Transverse colon (tissue), 4 donors: ENCODE measurements around the gene FAAH.

Experiments used
- EP300 ChIP-seq: sonication (generic); formaldehyde crosslinking; IDR thresholded peaks from one replicate; pipeline ENCODE4 v1.6.1; 2017; ENCODE audit warnings: antibody characterized with exemption, low read depth
- POLR2A ChIP-seq: fragments of 450-650 bp; IDR thresholded peaks from one replicate; pipeline ENCODE4 v1.6.1; 2016; ENCODE audit warnings: antibody characterized with exemption, mild to moderate bottlenecking, moderate library complexity
- POLR2AphosphoS5 ChIP-seq, 3 donors: sonication (generic); formaldehyde crosslinking; IDR thresholded peaks; one replicate each; pipeline ENCODE4 v1.6.1; 2016; ENCODE audit warnings: antibody characterized with exemption in 3 of 3
- TF ChIP-seq, protein P1 (sequence below), 5 experiments: fragments of 200-600 bp in 3 of 5; fragments of 450-650 bp in 2 of 5; sonication (generic) in 3 of 5; IDR thresholded peaks; 1 replicate in 2 of 5; 2 replicates in 3 of 5; pipeline ENCODE4 v1.5.1; 2016 to 2017; ENCODE audit warnings: antibody characterized with exemption in 5 of 5, inconsistent platforms in 3 of 5, mild to moderate bottlenecking in 2 of 5, moderate library complexity in 1 of 5

- TF ChIP-seq POLR2AphosphoS5 (IDR thresholded peaks at IDR 0.05): no peak
- TF ChIP-seq, protein P1, sequence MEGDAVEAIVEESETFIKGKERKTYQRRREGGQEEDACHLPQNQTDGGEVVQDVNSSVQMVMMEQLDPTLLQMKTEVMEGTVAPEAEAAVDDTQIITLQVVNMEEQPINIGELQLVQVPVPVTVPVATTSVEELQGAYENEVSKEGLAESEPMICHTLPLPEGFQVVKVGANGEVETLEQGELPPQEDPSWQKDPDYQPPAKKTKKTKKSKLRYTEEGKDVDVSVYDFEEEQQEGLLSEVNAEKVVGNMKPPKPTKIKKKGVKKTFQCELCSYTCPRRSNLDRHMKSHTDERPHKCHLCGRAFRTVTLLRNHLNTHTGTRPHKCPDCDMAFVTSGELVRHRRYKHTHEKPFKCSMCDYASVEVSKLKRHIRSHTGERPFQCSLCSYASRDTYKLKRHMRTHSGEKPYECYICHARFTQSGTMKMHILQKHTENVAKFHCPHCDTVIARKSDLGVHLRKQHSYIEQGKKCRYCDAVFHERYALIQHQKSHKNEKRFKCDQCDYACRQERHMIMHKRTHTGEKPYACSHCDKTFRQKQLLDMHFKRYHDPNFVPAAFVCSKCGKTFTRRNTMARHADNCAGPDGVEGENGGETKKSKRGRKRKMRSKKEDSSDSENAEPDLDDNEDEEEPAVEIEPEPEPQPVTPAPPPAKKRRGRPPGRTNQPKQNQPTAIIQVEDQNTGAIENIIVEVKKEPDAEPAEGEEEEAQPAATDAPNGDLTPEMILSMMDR (IDR thresholded peaks at IDR 0.05): no peak
- TF ChIP-seq POLR2A: no peak
- no peak for TF ChIP-seq EP300
Observed at GRCh38 chr1:46445773-46446256, 51.7 kb downstream of the FAAH start.
